Erythroblast (primary cell): ENCODE results near the gene RASSF7.

ENCODE experiments used
- GATA1 ChIP-seq: IDR thresholded peaks from 2 replicates; pipeline ENCODE4 v1.6.1; 2011; ENCODE audit warnings: low read depth, mild to moderate bottlenecking, control low read depth, low read length, moderate library complexity
- POLR2A ChIP-seq: IDR thresholded peaks from 2 replicates; pipeline ENCODE4 v1.6.1; 2011; ENCODE audit warnings: mild to moderate bottlenecking, low read length

DNA sequence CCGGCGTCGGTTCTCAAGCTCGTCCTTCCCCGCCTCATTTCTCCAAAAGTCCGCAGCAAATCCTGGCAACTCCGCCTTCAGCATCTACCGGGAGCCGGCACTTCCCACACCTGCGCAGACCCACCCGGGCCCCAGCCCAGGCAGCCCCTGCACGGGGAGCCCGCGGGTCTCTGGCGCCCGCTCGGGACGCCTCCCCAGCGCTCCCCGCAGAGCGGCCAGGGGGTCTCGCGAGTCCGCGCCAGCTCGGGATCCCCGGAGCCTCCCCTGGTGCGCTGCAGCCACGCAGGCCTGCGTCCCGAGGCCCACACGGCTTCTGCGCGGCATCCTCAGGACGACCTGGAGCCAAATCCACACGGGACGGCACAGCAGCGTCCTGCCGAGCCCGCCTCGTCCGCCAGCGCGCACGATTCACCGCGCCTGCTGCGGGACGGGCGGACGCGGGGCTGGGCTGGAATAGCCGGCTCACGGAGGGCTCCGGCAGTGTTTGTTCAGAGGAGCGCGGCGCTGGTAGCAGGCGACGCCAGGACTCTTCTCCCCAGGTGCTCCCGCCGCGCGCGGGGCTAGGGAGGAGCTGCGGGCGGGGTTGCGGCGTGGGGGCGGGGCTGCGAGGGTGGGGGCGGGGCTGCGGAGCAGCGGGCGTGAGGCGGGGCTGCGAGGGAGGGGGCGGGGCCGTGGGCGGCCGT is 14.7 kb downstream of the RASSF7 start:
- no peak for TF ChIP-seq POLR2A
- TF ChIP-seq GATA1, result no peak
